Prostate gland (tissue), 2 donors: Measurements from ENCODE around the gene ACSL1.

Experiments used
- POLR2A ChIP-seq: fragments of 450-650 bp; IDR thresholded peaks from one replicate; pipeline ENCODE4 v1.6.1; 2016; ENCODE audit warnings: antibody characterized with exemption, mild to moderate bottlenecking
- TF ChIP-seq, protein P1 (sequence below), 4 experiments: fragments of 200-600 bp in 2 of 4; fragments of 450-650 bp in 2 of 4; sonication (generic) in 2 of 4; IDR thresholded peaks; 1 replicate in 3 of 4; 2 replicates in 1 of 4; pipeline ENCODE4 v1.5.1; 2016 to 2019; ENCODE audit warnings: antibody characterized with exemption in 4 of 4, mild to moderate bottlenecking in 2 of 4, moderate library complexity in 2 of 4

GRCh38 chr4:184811526-184812198 is 14.1 kb downstream of the ACSL1 start:
- TF ChIP-seq, protein P1, sequence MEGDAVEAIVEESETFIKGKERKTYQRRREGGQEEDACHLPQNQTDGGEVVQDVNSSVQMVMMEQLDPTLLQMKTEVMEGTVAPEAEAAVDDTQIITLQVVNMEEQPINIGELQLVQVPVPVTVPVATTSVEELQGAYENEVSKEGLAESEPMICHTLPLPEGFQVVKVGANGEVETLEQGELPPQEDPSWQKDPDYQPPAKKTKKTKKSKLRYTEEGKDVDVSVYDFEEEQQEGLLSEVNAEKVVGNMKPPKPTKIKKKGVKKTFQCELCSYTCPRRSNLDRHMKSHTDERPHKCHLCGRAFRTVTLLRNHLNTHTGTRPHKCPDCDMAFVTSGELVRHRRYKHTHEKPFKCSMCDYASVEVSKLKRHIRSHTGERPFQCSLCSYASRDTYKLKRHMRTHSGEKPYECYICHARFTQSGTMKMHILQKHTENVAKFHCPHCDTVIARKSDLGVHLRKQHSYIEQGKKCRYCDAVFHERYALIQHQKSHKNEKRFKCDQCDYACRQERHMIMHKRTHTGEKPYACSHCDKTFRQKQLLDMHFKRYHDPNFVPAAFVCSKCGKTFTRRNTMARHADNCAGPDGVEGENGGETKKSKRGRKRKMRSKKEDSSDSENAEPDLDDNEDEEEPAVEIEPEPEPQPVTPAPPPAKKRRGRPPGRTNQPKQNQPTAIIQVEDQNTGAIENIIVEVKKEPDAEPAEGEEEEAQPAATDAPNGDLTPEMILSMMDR (IDR thresholded peaks at IDR 0.05): no peak
- no peak for TF ChIP-seq POLR2A
